WI38 (cell line): ENCODE measurements around the gene MMEL1.

ENCODE experiments used
- H3K4me3 ChIP-seq: 2 replicates; pipeline ENCODE4 v1.5.1; 2011; ENCODE audit warnings: low read depth, mild to moderate bottlenecking, control low read depth, low read length
- TF ChIP-seq, protein P1 (sequence below): IDR thresholded peaks from 2 replicates; pipeline ENCODE4 v1.5.1; 2012; ENCODE audit warnings: low read depth, mild to moderate bottlenecking, control low read depth, low read length

Gene MMEL1

DNA sequence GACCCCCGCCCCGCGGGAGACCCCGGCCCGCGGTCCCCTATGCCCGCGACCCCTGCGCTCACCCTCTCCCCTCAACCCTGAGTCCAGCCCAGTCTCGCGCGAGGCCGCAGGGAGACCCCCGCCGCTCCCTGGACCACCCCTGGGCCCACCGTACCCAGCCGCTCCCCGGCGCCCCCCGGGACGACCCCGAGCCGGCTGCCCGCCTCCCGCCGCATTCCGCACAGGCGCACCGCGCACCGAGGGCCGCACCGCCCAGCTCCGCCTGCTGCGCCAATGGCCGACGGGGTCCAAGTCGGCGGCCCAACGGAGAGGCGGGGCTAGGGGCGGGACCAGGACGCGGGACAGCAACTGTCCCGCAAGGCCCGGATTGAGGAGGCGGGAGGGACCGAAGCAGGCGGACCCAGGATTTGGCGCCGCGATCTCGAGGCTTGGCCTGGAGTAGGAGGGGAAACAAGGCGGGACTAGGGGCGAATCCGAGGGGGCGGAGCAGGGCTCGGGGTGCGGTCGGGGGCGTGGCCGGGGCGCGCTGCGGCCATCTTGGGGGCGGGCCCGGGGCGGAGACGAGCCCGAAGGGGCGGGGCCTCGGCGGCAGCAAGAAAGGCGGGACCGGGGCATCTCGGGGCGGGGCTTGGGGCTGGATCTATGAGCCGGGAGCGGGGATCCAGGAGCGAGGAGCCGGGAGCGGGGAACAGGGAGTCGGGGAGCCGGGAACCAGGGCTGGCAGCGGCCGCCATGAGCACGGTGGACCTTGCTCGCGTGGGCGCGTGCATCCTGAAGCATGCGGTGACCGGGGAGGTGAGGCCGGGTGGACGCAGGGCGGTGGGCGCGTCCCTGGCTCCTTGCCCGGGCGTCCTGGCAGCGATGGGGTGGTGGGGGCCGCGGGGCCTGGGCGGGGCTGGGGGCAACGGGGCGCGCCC, 46.4 kb downstream of the MMEL1 start, which contains the start of gene PRXL2B:
Gene PRXL2B, plus strand, starts transcription at position 624 of the 917 bp plus-strand sequence. Its CDS starts 109 bp downstream, at position 733.
- TF ChIP-seq, protein P1, sequence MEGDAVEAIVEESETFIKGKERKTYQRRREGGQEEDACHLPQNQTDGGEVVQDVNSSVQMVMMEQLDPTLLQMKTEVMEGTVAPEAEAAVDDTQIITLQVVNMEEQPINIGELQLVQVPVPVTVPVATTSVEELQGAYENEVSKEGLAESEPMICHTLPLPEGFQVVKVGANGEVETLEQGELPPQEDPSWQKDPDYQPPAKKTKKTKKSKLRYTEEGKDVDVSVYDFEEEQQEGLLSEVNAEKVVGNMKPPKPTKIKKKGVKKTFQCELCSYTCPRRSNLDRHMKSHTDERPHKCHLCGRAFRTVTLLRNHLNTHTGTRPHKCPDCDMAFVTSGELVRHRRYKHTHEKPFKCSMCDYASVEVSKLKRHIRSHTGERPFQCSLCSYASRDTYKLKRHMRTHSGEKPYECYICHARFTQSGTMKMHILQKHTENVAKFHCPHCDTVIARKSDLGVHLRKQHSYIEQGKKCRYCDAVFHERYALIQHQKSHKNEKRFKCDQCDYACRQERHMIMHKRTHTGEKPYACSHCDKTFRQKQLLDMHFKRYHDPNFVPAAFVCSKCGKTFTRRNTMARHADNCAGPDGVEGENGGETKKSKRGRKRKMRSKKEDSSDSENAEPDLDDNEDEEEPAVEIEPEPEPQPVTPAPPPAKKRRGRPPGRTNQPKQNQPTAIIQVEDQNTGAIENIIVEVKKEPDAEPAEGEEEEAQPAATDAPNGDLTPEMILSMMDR: no peak
- H3K4me3 ChIP-seq: peak within 1 kb of the TSS; percentile 77

DNA sequence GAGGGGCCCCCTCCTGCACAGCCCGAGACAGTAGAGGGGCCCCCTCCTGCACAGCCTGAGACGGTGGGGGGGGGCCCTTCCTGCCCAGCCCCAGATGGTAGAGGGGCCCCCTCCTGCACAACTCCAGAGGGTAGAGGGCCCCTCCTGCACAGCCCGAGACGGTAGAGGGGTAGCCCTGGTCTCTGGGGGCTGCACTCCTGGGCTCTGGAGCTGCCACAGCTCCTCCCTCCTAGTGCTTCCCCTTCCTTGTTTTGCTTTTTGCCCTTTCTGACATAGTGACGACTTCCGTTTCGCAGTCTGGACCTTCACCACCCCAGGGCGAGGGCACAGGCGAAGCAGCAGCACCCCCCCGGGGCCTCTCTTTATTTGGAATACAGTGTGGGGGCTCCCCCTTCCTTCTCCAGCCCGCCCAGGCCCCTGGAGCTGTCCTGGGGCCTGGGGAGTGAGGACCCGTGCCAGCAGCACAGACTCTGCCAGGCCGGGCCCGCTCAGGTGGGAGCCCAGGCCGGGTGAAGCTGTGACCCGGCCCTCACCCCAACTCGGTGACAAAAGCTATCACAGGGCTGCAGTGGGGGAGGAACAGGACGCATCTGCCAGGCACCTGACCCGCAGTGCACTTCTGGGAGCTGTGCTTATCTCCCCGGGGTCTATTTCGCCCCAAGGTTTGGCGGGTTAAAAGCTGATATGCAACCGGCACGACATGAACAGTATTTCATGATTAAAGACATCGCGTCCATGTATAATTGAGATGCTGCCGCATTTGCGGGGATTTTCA, 47.3 kb downstream of the MMEL1 start:
- TF ChIP-seq, protein P1: no peak
- H3K4me3 ChIP-seq: peak overlapping the region; percentile 77

DNA sequence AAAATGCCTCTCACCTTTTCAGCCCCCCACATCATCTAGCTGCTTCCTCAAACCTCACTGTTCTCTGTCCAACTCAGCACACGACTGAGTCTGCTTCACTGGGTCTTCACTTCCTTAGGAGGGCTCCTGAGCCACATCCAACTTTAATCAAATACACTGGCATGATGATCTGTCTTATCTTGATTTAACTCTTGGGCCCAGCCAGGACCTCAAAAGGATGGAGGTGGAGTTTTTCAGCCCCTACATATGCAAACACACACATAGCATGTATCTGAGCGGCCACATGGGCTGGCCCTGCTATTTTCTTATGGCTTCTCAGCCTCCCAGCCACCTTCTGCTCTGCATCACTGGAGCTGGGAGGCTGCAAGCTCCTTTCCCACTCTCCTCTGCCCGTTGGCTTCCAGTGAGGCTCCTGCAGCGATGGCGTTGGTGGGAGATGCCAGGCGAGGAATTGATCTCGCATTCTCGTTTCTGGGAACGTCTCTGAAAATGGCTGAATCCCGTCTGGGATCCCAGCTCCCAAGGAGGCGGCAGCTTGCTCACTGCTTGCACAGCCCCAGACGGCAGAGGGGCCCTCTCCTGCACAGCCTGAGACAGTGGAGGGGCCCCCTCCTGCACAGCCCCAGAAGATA, 48.0 kb downstream of the MMEL1 start:
- TF ChIP-seq, protein P1: no peak
- H3K4me3 ChIP-seq: peak overlapping the region; percentile 77; the same call in 1 of the 2 replicates

DNA sequence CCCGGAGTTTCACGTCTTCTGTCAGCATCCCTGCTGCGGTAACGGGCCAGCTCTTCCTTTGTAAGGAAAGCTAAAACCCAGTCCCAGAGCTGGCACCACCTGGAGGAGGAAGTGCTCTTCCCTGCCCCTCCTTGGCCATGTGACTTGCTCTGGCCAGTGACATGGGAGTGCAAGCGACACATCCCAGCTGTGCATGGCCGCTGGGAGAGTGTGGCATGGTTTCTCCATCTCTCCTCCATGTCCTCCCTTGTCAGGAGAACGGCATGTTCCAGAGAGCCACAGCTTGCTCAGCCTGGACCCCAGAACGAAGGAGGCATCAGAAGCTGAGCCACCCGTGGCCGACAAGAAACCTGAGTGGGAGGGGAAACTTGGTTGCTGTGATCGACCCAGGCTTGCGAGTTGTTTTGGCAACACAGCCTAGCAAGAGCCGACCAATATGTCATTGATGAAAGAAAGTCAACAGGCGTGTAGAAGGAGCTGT, 48.9 kb downstream of the MMEL1 start:
- TF ChIP-seq, protein P1: no peak
- H3K4me3 ChIP-seq: no peak overlapping the region

DNA sequence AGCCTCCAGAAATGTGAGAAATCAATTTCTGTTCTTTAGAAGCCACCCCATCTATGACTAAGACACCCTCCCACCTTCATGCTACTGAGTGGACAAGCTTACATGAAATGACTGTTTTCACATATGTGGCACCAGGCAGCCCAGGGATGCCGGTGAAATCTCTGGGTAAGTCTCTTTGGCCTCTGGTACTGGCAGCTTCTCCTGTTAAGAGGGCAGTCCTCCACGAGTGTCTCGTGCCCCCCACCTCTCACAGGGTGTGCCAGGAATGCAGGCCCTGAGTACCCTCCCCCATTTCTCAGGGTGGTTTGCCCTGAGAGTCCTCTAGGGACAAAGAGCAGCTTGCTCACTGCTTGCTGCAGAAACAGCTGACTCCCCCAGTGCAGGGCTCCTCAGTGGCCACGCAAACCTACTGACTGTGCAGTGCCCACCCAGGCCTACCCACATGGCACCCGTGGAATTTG, 49.5 kb downstream of the MMEL1 start:
- TF ChIP-seq, protein P1: no peak
- H3K4me3 ChIP-seq: no peak overlapping the region

DNA sequence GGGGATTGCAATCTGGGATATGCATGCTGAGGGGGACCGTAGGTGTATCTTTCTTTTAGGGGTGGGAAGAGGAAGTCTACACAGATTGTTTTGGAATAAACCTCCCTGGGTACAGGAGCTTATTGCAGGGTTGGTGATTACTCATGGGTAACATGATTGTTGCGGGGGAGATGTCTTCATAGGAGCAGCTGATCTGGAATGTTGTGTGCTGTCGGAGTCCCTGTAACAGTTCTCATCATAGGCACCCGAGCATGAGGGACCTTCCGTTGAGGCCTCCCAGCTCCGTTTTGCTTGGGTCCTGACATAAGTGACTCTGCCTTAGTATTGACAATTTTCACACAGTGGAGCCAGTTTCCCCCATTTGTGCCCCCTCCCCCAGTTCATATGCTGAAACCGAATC, 50.4 kb downstream of the MMEL1 start:
- TF ChIP-seq, protein P1: no peak
- H3K4me3 ChIP-seq: no peak overlapping the region
